Posterior cingulate gyrus (tissue), 11 donors: ENCODE results near the gene LRP1B.

ENCODE experiments used
- DNase-seq, 10 donors: peaks; one replicate each; pipeline versions ENCODE4 v3.0.0 to v3.0.0-alpha.2; 2020 to 2021; ENCODE audit warnings: mixed read lengths in 3 of 10
- intact Hi-C: fragments of 100-400 bp; cut with DNase I; formaldehyde crosslinking; loops from one replicate; pipeline ENCODE4 v1.15.1; 2023

Gene LRP1B

GRCh38 chr2:141529659-141530058 lies 601.2 kb downstream of the LRP1B start:
- intact Hi-C loops = no loop called here
- no peak for DNase-seq

DNA sequence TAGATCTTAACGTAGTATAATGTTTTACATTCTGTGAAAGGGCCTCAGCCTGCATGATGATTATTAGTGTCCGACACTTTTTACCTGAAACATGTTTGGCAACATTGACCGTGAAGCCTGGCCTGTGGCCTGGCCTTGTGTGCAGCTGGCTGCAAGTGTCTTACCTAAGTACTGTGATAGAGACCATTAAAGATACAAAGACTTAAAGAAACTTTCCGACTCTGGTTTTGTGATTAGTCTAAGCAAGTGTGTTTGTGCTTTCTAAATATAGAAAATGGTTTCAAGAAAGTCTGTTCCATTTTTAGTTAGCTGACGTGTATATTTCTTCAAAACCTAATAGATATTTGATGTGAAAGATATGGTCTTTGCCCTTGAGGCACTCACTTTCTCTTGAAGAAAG lies 601.8 kb downstream of the LRP1B start:
- intact Hi-C loops = no loop called here

DNA sequence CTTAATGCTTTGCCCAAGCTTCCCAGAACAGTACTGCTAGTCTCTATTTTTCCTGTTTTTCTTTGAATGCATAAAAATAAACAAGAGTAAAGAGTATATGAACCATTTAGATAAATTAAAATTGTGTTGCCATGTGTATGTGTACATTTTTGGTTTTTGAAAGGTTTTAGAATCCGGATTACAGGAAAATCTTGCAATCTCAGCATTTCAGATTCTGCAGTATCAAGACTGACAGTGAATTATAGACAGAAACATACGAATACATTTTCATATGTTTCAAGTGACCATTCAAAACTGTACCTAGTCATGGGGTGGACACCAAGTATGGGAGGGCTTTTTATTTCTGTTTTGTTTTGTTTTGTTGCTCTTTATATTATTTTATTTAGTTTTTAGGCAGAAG lies 604.1 kb downstream of the LRP1B start:
- intact Hi-C loops = no loop called here
- DNase-seq = no peak

More for the DNA sequence above, 601.8 kb downstream of the LRP1B start:
- DNase-seq = no peak

DNA sequence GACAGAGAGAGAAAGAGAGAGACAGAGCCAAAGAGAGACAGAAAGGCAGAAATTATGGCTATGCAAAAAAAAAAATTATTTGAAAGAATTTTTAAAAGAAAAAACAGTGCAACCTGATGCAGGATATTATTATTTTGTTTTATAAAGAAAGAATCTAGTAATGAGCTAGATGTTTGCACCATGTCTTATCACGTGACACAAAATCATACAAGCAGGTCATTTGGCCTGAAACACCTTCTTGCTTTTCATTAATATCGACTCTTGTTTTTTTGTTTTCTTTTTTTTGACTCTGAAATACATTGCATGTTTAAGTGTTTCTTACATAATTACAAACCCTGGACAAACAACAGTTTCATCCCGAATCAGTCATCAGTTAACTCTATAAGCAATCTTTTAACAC lies 606.0 kb downstream of the LRP1B start:
- no peak for DNase-seq
- intact Hi-C loops = no loop called here

GRCh38 chr2:141523199-141523598 lies 607.6 kb downstream of the LRP1B start:
- intact Hi-C loops = no loop called here
- DNase-seq = no peak

DNA sequence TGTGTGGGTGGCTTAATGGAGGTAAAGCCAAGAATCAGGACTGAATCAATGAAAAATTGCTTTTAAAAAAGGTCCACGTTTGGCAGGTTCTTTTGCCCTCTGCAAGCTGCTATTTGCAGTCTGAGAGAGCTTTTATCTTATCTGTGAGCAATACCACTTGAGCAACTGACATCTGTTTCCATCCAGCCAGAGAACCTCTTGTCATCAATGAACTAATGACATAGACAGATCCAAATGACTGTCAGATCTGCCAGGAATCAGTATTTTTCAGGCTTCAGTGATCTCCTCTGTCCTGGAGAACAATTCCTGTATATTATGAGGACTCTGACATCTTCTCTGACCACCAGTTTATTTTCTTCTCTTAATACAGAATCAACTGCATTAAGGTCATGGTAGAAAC lies 608.1 kb downstream of the LRP1B start:
- DNase-seq = no peak

DNA sequence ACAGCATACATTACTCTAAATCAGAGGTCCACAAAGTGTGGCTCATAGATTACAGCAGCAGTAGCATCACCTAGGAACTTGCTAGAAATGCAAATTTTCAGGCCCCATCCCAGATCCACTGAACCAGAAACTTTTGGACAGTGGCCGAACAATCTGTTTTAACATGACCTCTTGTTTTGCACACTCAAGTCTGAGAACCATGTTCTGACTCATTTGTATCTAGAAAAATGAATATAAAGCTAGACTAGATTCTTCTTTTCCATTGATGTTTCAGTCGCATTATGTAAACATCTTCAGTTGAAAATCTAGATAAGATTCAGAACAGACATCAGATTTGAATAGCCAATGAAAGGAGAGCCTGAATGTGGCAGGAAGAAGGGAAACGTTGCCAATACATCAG lies 608.8 kb downstream of the LRP1B start:
- intact Hi-C loops = no loop called here
- no peak for DNase-seq

More for the DNA sequence above, 608.1 kb downstream of the LRP1B start:
- intact Hi-C loops = no loop called here

GRCh38 chr2:141519906-141520305 lies 610.9 kb downstream of the LRP1B start:
- intact Hi-C loops = no loop called here
- DNase-seq = peak in 1 of 10 donors; percentile 19

GRCh38 chr2:141517852-141518421 lies 612.9 kb downstream of the LRP1B start:
- intact Hi-C loops = no loop called here
- DNase-seq = no peak

DNA sequence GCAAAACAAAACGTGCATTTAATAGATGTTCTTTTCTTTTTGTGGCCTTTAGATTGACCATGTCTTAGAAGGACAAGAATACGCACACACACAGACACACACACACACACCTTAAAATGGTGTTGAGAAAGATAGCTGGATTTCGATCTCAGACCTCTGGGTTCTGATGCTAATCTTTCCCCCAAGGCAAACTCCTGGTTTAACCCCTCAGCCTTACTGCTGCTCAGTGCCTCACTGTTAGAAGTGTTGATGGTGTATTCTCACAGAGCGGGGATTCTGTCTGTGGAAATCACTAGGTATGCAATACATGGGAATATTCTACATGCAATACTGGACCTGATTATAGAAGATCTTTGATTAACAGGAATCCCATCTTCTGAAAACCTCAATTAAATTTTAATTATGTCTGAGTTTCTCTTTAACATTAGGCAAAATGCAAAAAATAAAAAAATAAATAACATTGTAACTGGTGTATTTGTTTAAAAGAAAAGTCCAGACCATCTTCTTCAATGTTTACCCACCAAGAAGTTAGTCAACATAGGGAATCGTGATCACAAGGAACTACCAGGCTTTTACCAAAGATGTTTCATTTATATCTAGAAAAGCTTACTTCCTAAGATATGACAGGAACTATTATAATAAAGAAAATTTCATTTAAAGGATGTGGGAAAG lies 613.5 kb downstream of the LRP1B start:
- intact Hi-C loops = no loop called here
- DNase-seq = no peak

- no peak for DNase-seq
- intact Hi-C loops = no loop called here
Observed at GRCh38 chr2:141515931-141516330, 614.9 kb downstream of the LRP1B start.

DNA sequence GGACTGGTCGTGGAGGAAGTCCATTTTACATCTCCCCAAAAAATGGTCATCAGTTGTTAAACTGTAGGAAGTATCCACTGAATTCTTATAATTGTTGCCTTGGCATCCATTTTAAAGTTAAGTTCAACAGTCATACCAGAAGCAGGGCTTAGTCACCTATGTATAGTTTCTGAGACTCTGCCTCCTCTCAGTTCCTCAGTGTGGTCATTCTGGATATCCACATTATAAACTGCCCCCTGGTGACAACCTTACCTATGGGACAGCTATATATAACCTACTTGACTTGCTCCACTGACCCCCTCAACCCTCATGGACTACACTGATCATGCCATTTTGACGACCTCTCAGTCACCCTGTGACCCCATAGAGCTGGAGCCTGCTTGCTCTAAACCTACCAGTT lies 617.0 kb downstream of the LRP1B start:
- DNase-seq = no peak
- intact Hi-C loops = no loop called here

- DNase-seq = peak in 4 of 10 donors; percentile 28 to 74 (median 46)
- intact Hi-C loops = no loop called here
Observed at GRCh38 chr2:141508806-141509595, 621.8 kb downstream of the LRP1B start.

- DNase-seq = no peak
- intact Hi-C loops = no loop called here
Observed at GRCh38 chr2:141508086-141508752, 622.6 kb downstream of the LRP1B start.

DNA sequence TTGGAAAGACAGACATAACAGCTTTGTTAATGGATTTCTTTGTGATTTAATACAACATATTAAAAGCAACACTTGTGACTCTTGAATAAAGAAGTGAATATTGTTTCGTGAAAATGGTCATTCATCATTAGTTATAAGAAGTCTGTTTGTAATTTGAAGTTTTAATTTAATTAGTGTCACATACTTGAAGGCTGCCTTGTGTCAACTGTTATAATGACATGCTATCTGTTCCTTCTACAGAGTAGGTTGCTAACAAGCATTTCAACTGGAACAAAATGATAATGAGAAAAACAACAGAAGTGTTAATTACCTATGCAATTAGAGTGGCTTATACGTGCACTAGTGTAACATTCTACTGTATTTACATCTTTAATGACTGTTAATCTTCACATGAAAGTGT lies 624.7 kb downstream of the LRP1B start:
- intact Hi-C loops = no loop called here

GRCh38 chr2:141501752-141502151 lies 629.1 kb downstream of the LRP1B start:
- DNase-seq = no peak
- intact Hi-C loops = no loop called here

More for the DNA sequence above, 624.7 kb downstream of the LRP1B start:
- no peak for DNase-seq

GRCh38 chr2:141499123-141499522 lies 631.7 kb downstream of the LRP1B start:
- intact Hi-C loops = no loop called here
- no peak for DNase-seq

GRCh38 chr2:141498561-141498960 lies 632.3 kb downstream of the LRP1B start:
- DNase-seq = no peak
- intact Hi-C loops = no loop called here

- intact Hi-C loops = no loop called here
- DNase-seq = no peak
Observed at GRCh38 chr2:141497272-141497671, 633.5 kb downstream of the LRP1B start.

DNA sequence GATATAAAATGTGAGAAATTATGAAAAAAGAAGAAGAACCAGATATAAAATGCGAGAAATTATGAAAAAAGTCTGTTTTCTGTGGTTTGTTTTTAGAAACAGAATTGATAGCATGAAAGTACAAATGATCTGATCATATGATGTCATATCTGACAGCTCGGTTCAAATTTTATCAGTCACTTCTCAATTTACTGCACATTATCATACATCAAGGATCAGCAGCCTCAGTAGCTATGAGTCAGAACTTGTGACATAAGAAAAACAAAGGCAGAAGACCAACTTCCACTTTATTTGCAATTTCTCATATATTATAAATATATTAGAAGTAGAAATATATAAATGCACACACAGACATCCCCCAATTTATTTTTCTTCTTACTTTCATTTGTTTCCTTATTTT lies 634.0 kb downstream of the LRP1B start:
- intact Hi-C loops = no loop called here

GRCh38 chr2:141493936-141494335 lies 636.9 kb downstream of the LRP1B start:
- intact Hi-C loops = no loop called here
- no peak for DNase-seq

More for the DNA sequence above, 634.0 kb downstream of the LRP1B start:
- no peak for DNase-seq
